ENCODE measurements around the gene GOLGA6L2. TPM values are rescaled to one million over a fixed set of nuclear protein-coding genes. Genes with fewer than 3 reads are reported as not detected.
"Not testable (repeated sequence)": the region's sequence is repeated elsewhere in the genome, so short reads cannot be mapped to it uniquely, and the experiment has no call there.

Gene GOLGA6L2
- not detected in 2 replicates for total RNA-seq

GRCh38 chr15:23447107-23447500 is at the start of gene GOLGA6L2:
Gene GOLGA6L2 (minus strand): TSS chr15:23447243. CDS start chr15:23447181, 62 bp downstream.
- no peak for DNase-seq (ENCODE audit: low read depth in 2 of 2)

GRCh38 chr15:23484870-23485269 is 37.8 kb upstream of the GOLGA6L2 start:
- no peak for DNase-seq (ENCODE audit: low read depth in 2 of 2)

GRCh38 chr15:23483821-23484299 is 36.8 kb upstream of the GOLGA6L2 start:
- no peak for DNase-seq (ENCODE audit: low read depth in 2 of 2)

- no peak for DNase-seq (ENCODE audit: low read depth in 2 of 2)
Observed at GRCh38 chr15:23482764-23483489, 35.9 kb upstream of the GOLGA6L2 start.

- no peak for DNase-seq (ENCODE audit: low read depth in 2 of 2)
Observed at GRCh38 chr15:23482228-23482627, 35.2 kb upstream of the GOLGA6L2 start.

GRCh38 chr15:23477920-23478319 is 30.9 kb upstream of the GOLGA6L2 start:
- DNase-seq (ENCODE audit: low read depth in 2 of 2) = no peak

GRCh38 chr15:23472678-23473077 is 25.6 kb upstream of the GOLGA6L2 start:
- DNase-seq (ENCODE audit: low read depth in 2 of 2) = no peak

- no peak for DNase-seq (ENCODE audit: low read depth in 2 of 2)
Observed at GRCh38 chr15:23472033-23472432, 25.0 kb upstream of the GOLGA6L2 start.

- DNase-seq (ENCODE audit: low read depth in 2 of 2) = peak; percentile 18 to 29
Observed at GRCh38 chr15:23467110-23467600, 20.1 kb upstream of the GOLGA6L2 start.

- no peak for DNase-seq (ENCODE audit: low read depth in 2 of 2)
Observed at GRCh38 chr15:23457890-23458289, 10.8 kb upstream of the GOLGA6L2 start.

GRCh38 chr15:23446215-23447106 is 582 bp downstream of the GOLGA6L2 start:
- no peak for DNase-seq (ENCODE audit: low read depth in 2 of 2)

- DNase-seq (ENCODE audit: low read depth in 2 of 2) = no peak
Observed at GRCh38 chr15:23444269-23444668, 2.8 kb downstream of the GOLGA6L2 start.

- DNase-seq (ENCODE audit: low read depth in 2 of 2) = no peak
Observed at GRCh38 chr15:23441204-23441603, 5.8 kb downstream of the GOLGA6L2 start.

GRCh38 chr15:23440596-23440995 is 6.4 kb downstream of the GOLGA6L2 start:
- no peak for DNase-seq (ENCODE audit: low read depth in 2 of 2)

GRCh38 chr15:23439513-23439912 is 7.5 kb downstream of the GOLGA6L2 start:
- DNase-seq (ENCODE audit: low read depth in 2 of 2) = no peak

- no peak for DNase-seq (ENCODE audit: low read depth in 2 of 2)
Observed at GRCh38 chr15:23438816-23439466, 8.1 kb downstream of the GOLGA6L2 start.

GRCh38 chr15:23437673-23438072 is 9.4 kb downstream of the GOLGA6L2 start:
- no peak for DNase-seq (ENCODE audit: low read depth in 2 of 2)

GRCh38 chr15:23437146-23437545 is 9.9 kb downstream of the GOLGA6L2 start:
- DNase-seq (ENCODE audit: low read depth in 2 of 2) = no peak

GRCh38 chr15:23436421-23436820 is 10.6 kb downstream of the GOLGA6L2 start:
- no peak for DNase-seq (ENCODE audit: low read depth in 2 of 2)

GRCh38 chr15:23434699-23435098 is 12.3 kb downstream of the GOLGA6L2 start:
- DNase-seq (ENCODE audit: low read depth in 2 of 2) = not testable (repeated sequence)

- DNase-seq (ENCODE audit: low read depth in 2 of 2) = not testable (repeated sequence)
Observed at GRCh38 chr15:23425327-23425726, 21.7 kb downstream of the GOLGA6L2 start.
